HUES64 (cell line): Measurements from ENCODE around the gene ABHD10.
A peak's percentile ranks its signal among the peaks of the same experiment; 100 is the strongest.

Source experiments
- H3K27ac ChIP-seq: 2 replicates; pipeline ENCODE4 v1.7.0; 2013; ENCODE audit warnings: low read depth, low read length, inconsistent platforms
- H3K27me3 ChIP-seq: 2 replicates; pipeline ENCODE4 v1.6.1; 2013; ENCODE audit warnings: mild to moderate bottlenecking, low read length; ENCODE audit not compliant: insufficient read depth
- H3K36me3 ChIP-seq: 2 replicates; pipeline ENCODE4 v1.6.1; 2013; ENCODE audit warnings: mild to moderate bottlenecking, low read length; ENCODE audit not compliant: insufficient read depth
- H3K4me1 ChIP-seq: 2 replicates; pipeline ENCODE4 v1.6.1; 2013; ENCODE audit warnings: mild to moderate bottlenecking, low read length, moderate library complexity; ENCODE audit not compliant: insufficient read depth
- H3K4me3 ChIP-seq: 2 replicates; pipeline ENCODE4 v1.5.1; 2013; ENCODE audit warnings: mild to moderate bottlenecking, low read length, moderate library complexity
- H3K9ac ChIP-seq: 2 replicates; pipeline ENCODE4 v1.6.1; 2013; ENCODE audit warnings: mild to moderate bottlenecking, low read depth, low read length
- H3K9me3 ChIP-seq: 2 replicates; pipeline ENCODE4 v1.6.1; 2013; ENCODE audit warnings: low read depth, low read length; ENCODE audit not compliant: insufficient read depth
- WGBS: fragments of 150-250, 120-280 bp; methylation state at CpG from one replicate; pipeline ENCODE4 v1.1.7; 2013; ENCODE audit warnings: missing lambda C conversion rate; 5-methylcytosine and 5-hydroxymethylcytosine counted together

Gene ABHD10

DNA sequence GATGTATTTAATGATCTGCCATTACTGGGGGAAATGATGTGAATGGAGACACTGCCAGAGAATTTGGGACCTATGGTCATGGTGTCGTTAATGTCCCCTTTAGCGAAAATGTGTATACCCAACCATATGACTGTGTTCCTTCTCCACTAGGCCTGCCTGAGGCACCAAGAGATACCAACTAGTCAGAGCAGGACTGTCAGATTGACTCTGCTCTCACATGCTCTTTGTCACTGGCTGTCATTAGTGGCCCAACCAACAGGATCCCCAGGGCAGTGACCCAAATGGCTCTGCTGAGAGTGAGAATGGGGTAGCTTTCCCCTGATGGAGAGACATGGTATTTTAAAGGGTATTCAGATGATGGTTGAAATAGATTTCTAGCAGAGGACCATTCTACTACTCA, 22.7 kb downstream of the ABHD10 start:
- Histone ChIP-seq H3K27ac (no peak overlapping the region), H3K9ac (no peak overlapping the region), H3K9me3 (no peaks in the 10 kb centered on the region), H3K27me3 (peaks cover 36% of the 10 kb centered on the region), H3K36me3 (peaks cover 6% of the 10 kb centered on the region; the same call in 1 of the 2 replicates), H3K4me1 (peaks cover 34% of the 10 kb centered on the region), H3K4me3 (0 out of 2 replicates have a peak overlapping the region, but pooled peaks have one; percentile 78)
- 88% methylated on average over 2 of the region's 2 CpGs for WGBS

- H3K9ac ChIP-seq, result no peak overlapping the region
- no peak overlapping the region for H3K27ac ChIP-seq
- H3K36me3 ChIP-seq, result peaks cover 6% of the 10 kb centered on the region; the same call in 1 of the 2 replicates
- peaks cover 34% of the 10 kb centered on the region for H3K4me1 ChIP-seq
- no peaks in the 10 kb centered on the region for H3K9me3 ChIP-seq
- no peak overlapping the region for H3K4me3 ChIP-seq
- peaks cover 34% of the 10 kb centered on the region for H3K27me3 ChIP-seq
- WGBS, result 80% methylated on average over 7 of the region's 8 CpGs
Observed at GRCh38 chr3:112002096-112002971, 23.5 kb downstream of the ABHD10 start.

DNA sequence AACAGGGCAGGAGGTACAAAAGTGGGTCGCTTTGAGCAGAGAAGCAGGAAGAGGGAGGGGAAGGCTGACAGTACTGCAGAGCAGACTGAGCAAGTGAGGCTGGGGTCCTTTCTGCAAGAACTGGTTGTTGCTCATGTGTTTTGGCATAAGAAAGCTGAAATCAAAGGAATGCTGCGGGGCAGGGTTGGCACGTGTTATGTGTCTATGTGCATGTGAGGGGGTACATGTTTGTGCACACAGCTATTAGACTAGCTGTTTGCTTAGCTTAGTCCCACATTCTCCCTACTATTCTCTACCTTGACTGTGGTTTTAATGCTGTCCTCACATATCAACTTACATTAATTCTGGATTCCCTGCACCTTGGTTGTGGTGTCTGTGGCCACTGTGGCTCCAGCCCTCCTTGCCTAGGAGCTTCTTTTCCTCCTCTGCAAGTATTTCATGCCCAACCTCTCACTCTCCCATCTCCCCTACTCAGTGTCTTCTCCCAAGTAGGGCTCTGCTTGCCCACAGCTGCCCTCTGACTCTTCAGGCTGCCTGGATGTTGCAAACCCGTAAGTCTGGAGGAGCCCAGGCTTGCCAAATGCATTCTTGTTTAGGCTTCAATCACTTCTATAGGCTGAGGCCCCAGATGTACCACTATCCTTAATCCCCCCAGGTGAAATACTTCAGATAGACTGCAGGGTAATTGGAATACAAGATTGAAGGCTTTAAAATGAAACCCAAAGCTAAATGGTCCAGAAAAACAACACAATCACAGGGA, 24.7 kb downstream of the ABHD10 start:
- peaks cover 6% of the 10 kb centered on the region; the same call in 1 of the 2 replicates for H3K36me3 ChIP-seq
- no peak overlapping the region for H3K9ac ChIP-seq
- WGBS, result 93% methylated on average over 4 of the region's 4 CpGs
- no peak overlapping the region for H3K27ac ChIP-seq
- H3K27me3 ChIP-seq, result peaks cover 26% of the 10 kb centered on the region
- H3K4me1 ChIP-seq, result peaks cover 34% of the 10 kb centered on the region
- H3K4me3 ChIP-seq, result no peak overlapping the region
- H3K9me3 ChIP-seq, result no peaks in the 10 kb centered on the region

DNA sequence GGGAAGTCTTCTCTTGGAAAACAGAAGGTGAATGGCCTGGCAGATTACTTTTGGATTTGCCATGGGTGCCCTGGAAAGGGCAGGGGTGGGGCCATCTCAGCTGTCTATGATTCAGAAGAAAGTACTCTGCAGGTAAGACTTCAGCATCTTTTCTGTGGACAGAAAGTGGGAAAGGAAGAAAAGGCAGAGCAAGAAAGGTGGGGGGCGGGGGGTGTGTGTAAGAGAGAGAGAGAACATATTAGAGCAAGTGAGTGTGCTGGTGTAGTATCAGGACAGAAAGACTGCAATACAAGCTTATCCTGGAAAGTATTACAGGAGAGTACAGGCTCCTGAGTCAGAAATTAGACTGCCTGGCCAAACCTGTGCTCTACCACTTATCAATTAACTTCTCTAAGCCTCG, 25.4 kb downstream of the ABHD10 start:
- peaks cover 21% of the 10 kb centered on the region for H3K27me3 ChIP-seq
- H3K27ac ChIP-seq, result no peak overlapping the region
- no peak overlapping the region for H3K4me3 ChIP-seq
- H3K36me3 ChIP-seq, result peaks cover 6% of the 10 kb centered on the region; the same call in 1 of the 2 replicates
- H3K4me1 ChIP-seq, result peaks cover 34% of the 10 kb centered on the region
- WGBS, result 89% methylated on average over 2 of the region's 2 CpGs
- H3K9me3 ChIP-seq, result no peaks in the 10 kb centered on the region
- no peak overlapping the region for H3K9ac ChIP-seq

- peaks cover 6% of the 10 kb centered on the region; the same call in 1 of the 2 replicates for H3K36me3 ChIP-seq
- 96% methylated on average over 2 of the region's 2 CpGs for WGBS
- H3K9ac ChIP-seq, result no peak overlapping the region
- H3K4me1 ChIP-seq, result peaks cover 34% of the 10 kb centered on the region
- no peak overlapping the region for H3K27ac ChIP-seq
- H3K9me3 ChIP-seq, result no peaks in the 10 kb centered on the region
- H3K4me3 ChIP-seq, result no peak overlapping the region
- peaks cover 16% of the 10 kb centered on the region for H3K27me3 ChIP-seq
Observed at GRCh38 chr3:112004669-112005068, 25.8 kb downstream of the ABHD10 start.

DNA sequence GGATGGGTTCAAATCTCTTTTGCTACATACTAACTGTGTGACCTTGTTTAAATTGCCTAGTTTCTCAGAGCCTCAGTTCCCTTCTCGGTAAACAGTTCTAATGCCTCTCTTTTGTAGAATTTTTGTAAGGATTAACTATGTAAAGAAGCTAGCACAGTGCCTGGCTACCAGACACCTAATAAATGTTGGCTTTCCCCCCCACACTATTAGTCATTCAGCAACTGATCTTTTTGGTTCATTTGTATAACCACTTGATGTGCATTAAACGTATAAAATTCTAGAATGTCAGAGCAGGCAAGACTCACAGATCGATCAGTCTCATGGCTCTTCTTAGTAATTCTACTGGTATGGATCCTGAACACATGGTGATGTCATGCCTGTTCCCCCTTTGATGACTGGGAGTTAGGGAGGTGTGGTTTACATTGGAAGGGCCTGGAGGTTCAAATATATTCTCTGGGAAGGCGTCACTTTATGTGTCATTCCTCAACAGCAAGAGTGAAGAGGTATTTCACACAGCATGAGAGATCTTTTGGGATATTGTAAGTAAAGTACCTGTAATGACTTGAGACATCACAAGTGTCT, 26.4 kb downstream of the ABHD10 start:
- Histone ChIP-seq H3K27me3 (peaks cover 11% of the 10 kb centered on the region), H3K9me3 (no peaks in the 10 kb centered on the region), H3K4me1 (peaks cover 30% of the 10 kb centered on the region), H3K9ac (no peak overlapping the region), H3K36me3 (peaks cover 6% of the 10 kb centered on the region; the same call in 1 of the 2 replicates), H3K27ac (no peak overlapping the region), H3K4me3 (no peak overlapping the region)
- WGBS, result 89% methylated on average over 4 of the region's 4 CpGs

DNA sequence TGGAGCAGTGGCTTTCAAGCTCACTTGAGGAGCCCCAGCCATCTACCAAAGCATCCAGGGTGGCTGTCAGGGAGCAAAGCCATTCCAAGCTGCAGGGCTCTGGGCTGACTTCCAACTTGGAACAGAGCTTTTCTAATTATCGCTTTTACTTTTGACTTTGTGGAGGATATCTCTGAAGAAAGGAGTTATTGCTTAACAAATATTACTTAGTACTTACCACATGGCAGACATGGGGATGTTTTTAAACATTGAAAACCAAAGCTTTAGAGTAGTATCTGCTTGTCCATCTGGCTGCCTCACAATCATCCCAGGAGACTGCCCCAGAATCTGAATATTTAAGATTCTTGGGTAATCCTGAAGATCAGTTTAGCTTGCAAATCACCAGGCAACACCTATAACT, 28.8 kb downstream of the ABHD10 start:
- peaks cover 6% of the 10 kb centered on the region; the same call in 1 of the 2 replicates for H3K36me3 ChIP-seq
- H3K27me3 ChIP-seq, result 0 out of 2 replicates have a peak, but pooled peaks cover 4% of the 10 kb centered on the region
- no peak overlapping the region for H3K9ac ChIP-seq
- H3K9me3 ChIP-seq, result no peaks in the 10 kb centered on the region
- peaks cover 5% of the 10 kb centered on the region; the same call in 1 of the 2 replicates for H3K4me1 ChIP-seq
- WGBS, result 100% methylated on average over 1 of the region's 1 CpG
- H3K4me3 ChIP-seq, result no peak overlapping the region
- no peak overlapping the region for H3K27ac ChIP-seq

- H3K9ac ChIP-seq, result no peak overlapping the region
- H3K4me1 ChIP-seq, result peaks cover under 1% of the 10 kb centered on the region; the same call in 1 of the 2 replicates
- no peaks in the 10 kb centered on the region for H3K9me3 ChIP-seq
- no CpG with 5 or more reads among the region's 2 CpGs for WGBS
- peaks cover 6% of the 10 kb centered on the region; the same call in 1 of the 2 replicates for H3K36me3 ChIP-seq
- no peak overlapping the region for H3K27ac ChIP-seq
- no peaks in the 10 kb centered on the region for H3K27me3 ChIP-seq
- no peak overlapping the region for H3K4me3 ChIP-seq
Observed at GRCh38 chr3:112009670-112010069, 30.8 kb downstream of the ABHD10 start.

DNA sequence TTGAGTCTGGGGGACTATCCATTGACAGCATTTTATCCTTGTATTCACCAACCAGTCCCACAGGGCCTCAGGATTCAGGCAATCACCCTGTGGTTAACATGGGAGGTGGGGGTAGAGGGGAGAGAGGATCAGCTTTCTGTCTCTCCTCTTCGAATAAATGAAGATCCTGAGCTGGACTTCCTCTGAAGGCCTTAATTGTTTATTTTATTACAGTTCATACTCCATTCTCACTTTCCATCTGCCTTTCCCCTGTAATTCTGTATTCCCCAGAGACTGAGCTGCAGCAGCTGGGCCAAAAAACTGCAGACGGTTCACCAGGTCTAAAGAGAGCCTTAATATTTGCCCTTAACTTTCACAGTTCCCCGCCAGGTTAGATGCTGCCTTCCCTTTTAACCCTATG, 31.8 kb downstream of the ABHD10 start:
- Histone ChIP-seq H3K4me3 (no peak overlapping the region), H3K36me3 (no peaks in the 10 kb centered on the region), H3K27ac (no peak overlapping the region), H3K9me3 (no peaks in the 10 kb centered on the region), H3K27me3 (no peaks in the 10 kb centered on the region), H3K4me1 (no peaks in the 10 kb centered on the region), H3K9ac (no peak overlapping the region)
- WGBS, result 83% methylated on average over 3 of the region's 3 CpGs

GRCh38 chr3:112011376-112011940, 32.6 kb downstream of the ABHD10 start:
- Histone ChIP-seq H3K27me3 (no peaks in the 10 kb centered on the region), H3K4me1 (no peaks in the 10 kb centered on the region), H3K9me3 (no peaks in the 10 kb centered on the region), H3K9ac (no peak overlapping the region), H3K36me3 (no peaks in the 10 kb centered on the region), H3K27ac (no peak overlapping the region), H3K4me3 (no peak overlapping the region)
- 85% methylated on average over 6 of the region's 6 CpGs for whole genome bisulfite sequencing
